ENCODE measurements around the gene CYP4F3. TPM values are rescaled to one million over a fixed set of nuclear protein-coding genes. Genes with fewer than 3 reads are reported as not detected.

The CYP4F3 gene
- total RNA-seq, 1 experiment from 2014 or later = 0.04 TPM

GRCh38 chr19:15609261-15609660 lies 31.4 kb upstream of the CYP4F3 start:
- no peak for ATAC-seq
- H3K9me3 Mint-ChIP-seq = peaks cover 64% of the 10 kb centered on the region

More at GRCh38 chr19:15609261-15609660, 31.4 kb upstream of the CYP4F3 start:
- H3K36me3 Mint-ChIP-seq = peaks cover 37% of the 10 kb centered on the region
- no peak overlapping the region for H3K4me3 Mint-ChIP-seq
- no peaks in the 10 kb centered on the region for H3K4me1 Mint-ChIP-seq
- no peak overlapping the region for H3K27ac Mint-ChIP-seq
- DNase-seq (ENCODE audit: low spot score) = no peak
- TF ChIP-seq ZSCAN18 (CRISPR knock-in tag; IDR thresholded peaks at IDR 0.05) (no peak), FOXK1 (CRISPR knock-in tag; IDR thresholded peaks at IDR 0.05) (no peak), GRHL2 (CRISPR knock-in tag; IDR thresholded peaks at IDR 0.05; ENCODE audit: insufficient replicate concordance, severe bottlenecking) (no peak), OVOL2 (CRISPR knock-in tag; IDR thresholded peaks at IDR 0.05; ENCODE audit: borderline replicate concordance) (no peak), ZNF263 (CRISPR knock-in tag; IDR thresholded peaks at IDR 0.05; ENCODE audit: low read depth) (no peak), ATF3 (CRISPR knock-in tag; conservative IDR thresholded peaks at IDR 0.05) (no peak), NFE2L1 (CRISPR knock-in tag; IDR thresholded peaks at IDR 0.05) (no peak), ATF2 (CRISPR knock-in tag; IDR thresholded peaks at IDR 0.05; ENCODE audit: borderline replicate concordance, low read depth) (no peak), CREB1 (CRISPR knock-in tag; IDR thresholded peaks at IDR 0.05) (no peak), STAT6 (CRISPR knock-in tag; conservative IDR thresholded peaks at IDR 0.05; ENCODE audit: low read depth) (no peak), ZNF425 (CRISPR knock-in tag; conservative IDR thresholded peaks at IDR 0.05) (no peak), ZNF219 (CRISPR knock-in tag; IDR thresholded peaks at IDR 0.05; ENCODE audit: borderline replicate concordance) (no peak), IRF2 (CRISPR knock-in tag; IDR thresholded peaks at IDR 0.05; ENCODE audit: borderline replicate concordance, low read depth) (no peak), CREM (CRISPR knock-in tag; IDR thresholded peaks at IDR 0.05) (no peak), MLX (CRISPR knock-in tag; IDR thresholded peaks at IDR 0.05) (no peak), ZNF396 (CRISPR knock-in tag; IDR thresholded peaks at IDR 0.05; ENCODE audit: borderline replicate concordance) (no peak), ZNF138 (CRISPR knock-in tag; conservative IDR thresholded peaks at IDR 0.05) (no peak)
- POLR2A ChIA-PET = no interaction called here
- peaks cover 5% of the 10 kb centered on the region; the same call in 1 of the 2 replicates for H3K27me3 Mint-ChIP-seq (ENCODE audit: low read depth)
- CTCF ChIA-PET = no interaction called here
